H1 (cell line): ENCODE data around the gene KLHL2. TPM values are rescaled to one million over a fixed set of nuclear protein-coding genes. Genes with fewer than 3 reads are reported as not detected.

Experiments
- CTCF ChIA-PET: fragments of 300-600 bp; sonication (Branson Sonifier 250); formaldehyde crosslinking; loops from one replicate; lab custom pipeline; 2021; ENCODE audit not compliant: partially characterized antibody; lab: Charles Lee
- POLR2A ChIA-PET: fragments of 300-600 bp; sonication (Branson Sonifier 250); formaldehyde crosslinking; loops from one replicate; lab custom pipeline; 2021; ENCODE audit warnings: inconsistent platforms; ENCODE audit not compliant: partially characterized antibody; lab: Charles Lee
- DNase-seq, 2 experiments: peaks; one replicate each; pipeline versions ENCODE4 v3.0.0 to v3.0.0-alpha.2; 2010 to 2022; ENCODE audit warnings: low spot score in 2 of 2, low read depth in 1 of 2, mixed read lengths in 1 of 2
- FAIRE-seq: peaks from 2 replicates; lab custom pipeline; 2011; peaks lifted over from hg19 to GRCh38; lab: Jason Lieb, UNC
- H2AFZ ChIP-seq: 2 replicates; pipeline ENCODE4 v1.8.1; 2012; ENCODE audit warnings: low read length, inconsistent platforms
- H2AK5ac ChIP-seq: 2 replicates; pipeline ENCODE4 v1.6.1; 2013; ENCODE audit warnings: low read depth, low read length
- H2BK120ac ChIP-seq: replicated peaks from 2 replicates; pipeline ENCODE3; 2013; ENCODE audit warnings: low read depth, low read length, inconsistent platforms
- H2BK12ac ChIP-seq: 2 replicates; pipeline ENCODE4 v1.6.1; 2013; ENCODE audit warnings: low read depth, low read length
- H2BK15ac ChIP-seq: 2 replicates; pipeline ENCODE4 v1.6.1; 2013; ENCODE audit warnings: low read length
- H2BK20ac ChIP-seq: 2 replicates; pipeline ENCODE4 v1.6.1; 2013; ENCODE audit warnings: low read length
- H2BK5ac ChIP-seq: 2 replicates; pipeline ENCODE4 v1.6.1; 2013; ENCODE audit warnings: low read depth, low read length
- H3K14ac ChIP-seq: 2 replicates; pipeline ENCODE4 v1.6.1; 2013; ENCODE audit warnings: inconsistent platforms; ENCODE audit not compliant: insufficient read length
- H3K18ac ChIP-seq: 2 replicates; pipeline ENCODE4 v1.6.1; 2013; ENCODE audit warnings: low read length; ENCODE audit errors: extremely low read depth
- H3K23ac ChIP-seq: 2 replicates; pipeline ENCODE4 v1.6.1; 2013; ENCODE audit warnings: inconsistent platforms; ENCODE audit not compliant: insufficient read length
- H3K23me2 ChIP-seq: 2 replicates; pipeline ENCODE4 v1.6.1; 2013; ENCODE audit warnings: low read depth, low read length
- H3K27ac ChIP-seq: 2 replicates; pipeline ENCODE4 v1.6.1; 2011; ENCODE audit warnings: low read depth, low read length, inconsistent platforms
- H3K27me3 ChIP-seq, 4 experiments: replicated peaks in 1 of 4; 1 replicate in 1 of 4; 2 replicates in 3 of 4; pipeline versions ENCODE4 v1.6.1 to v1.8.1; 2011 to 2013; ENCODE audit warnings: low read length in 3 of 4, mild to moderate bottlenecking in 3 of 4, inconsistent platforms in 2 of 4, mixed read lengths in 2 of 4, moderate library complexity in 1 of 4; ENCODE audit not compliant: control insufficient read depth in 3 of 4, insufficient read depth in 3 of 4; ENCODE audit errors: extremely low read depth in 1 of 4
- H3K36me3 ChIP-seq, 4 experiments: 2 replicates each; pipeline versions ENCODE4 v1.6.1 to v1.8.1; 2011 to 2013; ENCODE audit warnings: mild to moderate bottlenecking in 4 of 4, low read length in 3 of 4, moderate library complexity in 2 of 4, control low read depth in 1 of 4, inconsistent platforms in 1 of 4; ENCODE audit not compliant: insufficient read depth in 4 of 4, control insufficient read depth in 2 of 4
- H3K4ac ChIP-seq: replicated peaks from 2 replicates; pipeline ENCODE3; 2013; ENCODE audit warnings: low read length, low read depth, mixed read lengths, inconsistent platforms; ENCODE audit not compliant: insufficient read length
- H3K4me1 ChIP-seq, 4 experiments: replicated peaks in 1 of 4; 1 replicate in 1 of 4; 2 replicates in 3 of 4; pipeline versions ENCODE4 v1.6.1 to v1.8.1; 2011 to 2013; ENCODE audit warnings: low read length in 3 of 4, inconsistent platforms in 2 of 4, mixed read lengths in 1 of 4; ENCODE audit not compliant: insufficient read depth in 4 of 4, control insufficient read depth in 3 of 4
- H3K4me2 ChIP-seq, 2 experiments: 2 replicates each; pipeline versions ENCODE4 v1.6.1 to v1.8.1; 2011 to 2013; ENCODE audit warnings: low read depth in 2 of 2, low read length in 2 of 2, control low read depth in 1 of 2, inconsistent platforms in 1 of 2, mild to moderate bottlenecking in 1 of 2; ENCODE audit not compliant: insufficient read depth in 1 of 2
- H3K4me3 ChIP-seq, 4 experiments: fragments of 200-600, 300-600 bp in 1 of 4; sonication (generic), shearing (Covaris generic), sonication (Bioruptor Twin) in 1 of 4; 2 replicates each; pipeline versions ENCODE4 v1.5.1 to v1.8.1; 2011 to 2016; ENCODE audit warnings: low read length in 4 of 4, low read depth in 3 of 4, control low read depth in 2 of 4, inconsistent platforms in 2 of 4, mild to moderate bottlenecking in 2 of 4, mixed read lengths in 1 of 4, moderate library complexity in 1 of 4; ENCODE audit not compliant: insufficient read depth in 2 of 4; ENCODE audit errors: extremely low read depth in 1 of 4
- H3K56ac ChIP-seq: replicated peaks from 2 replicates; pipeline ENCODE3; 2013; ENCODE audit warnings: low read depth, mild to moderate bottlenecking, mixed read lengths, low read length, inconsistent platforms; ENCODE audit not compliant: insufficient read length
- H3K79me1 ChIP-seq: 2 replicates; pipeline ENCODE4 v1.6.1; 2013; ENCODE audit warnings: low read depth, low read length, control low read depth
- H3K79me2 ChIP-seq, 2 experiments: 2 replicates each; pipeline versions ENCODE4 v1.6.1 to v1.8.1; 2012 to 2013; ENCODE audit warnings: low read length in 2 of 2, mild to moderate bottlenecking in 2 of 2, inconsistent platforms in 1 of 2; ENCODE audit not compliant: insufficient read depth in 2 of 2, control insufficient read depth in 1 of 2
- H3K9ac ChIP-seq, 4 experiments: replicated peaks in 1 of 4; 1 replicate in 1 of 4; 2 replicates in 3 of 4; pipeline versions ENCODE4 v1.6.1 to v1.8.1; 2011 to 2013; ENCODE audit warnings: low read depth in 3 of 4, low read length in 3 of 4, control low read depth in 2 of 4, mild to moderate bottlenecking in 2 of 4, moderate library complexity in 2 of 4, inconsistent platforms in 1 of 4; ENCODE audit errors: extremely low read depth in 1 of 4
- H3K9me3 ChIP-seq, 2 experiments: 2 replicates each; pipeline versions ENCODE4 v1.6.1 to v1.8.1; 2012 to 2013; ENCODE audit warnings: mild to moderate bottlenecking in 2 of 2, moderate library complexity in 2 of 2, control low read depth in 1 of 2, inconsistent platforms in 1 of 2, low read depth in 1 of 2, low read length in 1 of 2, mixed read lengths in 1 of 2; ENCODE audit not compliant: insufficient read depth in 2 of 2
- H4K20me1 ChIP-seq, 2 experiments: replicated peaks in 1 of 2; 2 replicates each; pipeline versions ENCODE3 to v1.8.1; 2011 to 2013; ENCODE audit warnings: inconsistent platforms in 2 of 2, low read length in 2 of 2, mild to moderate bottlenecking in 1 of 2; ENCODE audit not compliant: insufficient read depth in 2 of 2, control insufficient read depth in 1 of 2
- H4K5ac ChIP-seq: 2 replicates; pipeline ENCODE4 v1.6.1; 2013; ENCODE audit warnings: low read length, low read depth, mixed read lengths, inconsistent platforms; ENCODE audit not compliant: insufficient read length
- H4K8ac ChIP-seq: 2 replicates; pipeline ENCODE4 v1.8.0; 2013; ENCODE audit warnings: mild to moderate bottlenecking, moderate library complexity, low read length, inconsistent platforms; ENCODE audit not compliant: insufficient read depth; ENCODE audit errors: extremely low read depth
- H4K91ac ChIP-seq: replicated peaks from 2 replicates; pipeline ENCODE3; 2013; ENCODE audit warnings: low read length, mixed read lengths, inconsistent platforms; ENCODE audit not compliant: insufficient read length
- CBX8 ChIP-seq: fragments of 300-800, 300-1000 bp; sonication (generic); IDR thresholded peaks from 2 replicates; pipeline ENCODE4 v1.7.1; 2016; ENCODE audit warnings: low read depth, low read length, borderline replicate concordance
- CHD1 ChIP-seq: IDR thresholded peaks from 2 replicates; pipeline ENCODE4 v1.6.1; 2012; ENCODE audit warnings: low read depth, low read length, improper control_type of control experiment
- GTF2F1 ChIP-seq: IDR thresholded peaks from 2 replicates; pipeline ENCODE4 v1.6.1; 2012; ENCODE audit warnings: low read depth, low read length, improper control_type of control experiment, borderline replicate concordance
- HDAC6 ChIP-seq: IDR thresholded peaks from one replicate; pipeline ENCODE4 v1.7.1; 2012; ENCODE audit warnings: low read depth, mild to moderate bottlenecking, inconsistent platforms, low read length, moderate library complexity
- KDM4A ChIP-seq: IDR thresholded peaks from one replicate; pipeline ENCODE4 v1.7.1; 2012; ENCODE audit warnings: low read depth, mild to moderate bottlenecking, moderate library complexity, low read length, inconsistent platforms; ENCODE audit not compliant: severe bottlenecking
- POLR2A ChIP-seq, 2 experiments: IDR thresholded peaks; 1 replicate in 1 of 2; 2 replicates in 1 of 2; pipeline ENCODE4 v1.6.1; 2011; ENCODE audit warnings: low read depth in 2 of 2, low read length in 2 of 2, mild to moderate bottlenecking in 2 of 2; ENCODE audit errors: control extremely low read depth in 1 of 2
- RBBP5 ChIP-seq: IDR thresholded peaks from 2 replicates; pipeline ENCODE4 v1.7.1; 2012; ENCODE audit warnings: low read depth, mild to moderate bottlenecking, inconsistent platforms, low read length, moderate library complexity, borderline replicate concordance
- RFX5 ChIP-seq: IDR thresholded peaks from 2 replicates; pipeline ENCODE4 v1.6.1; 2011; ENCODE audit warnings: low read depth, low read length, improper control_type of control experiment, borderline replicate concordance
- SAP30 ChIP-seq: fragments of 300-600 bp; sonication (generic); IDR thresholded peaks from 2 replicates; pipeline ENCODE4 v1.7.1; 2012; ENCODE audit warnings: low read length, moderate library complexity, mild to moderate bottlenecking, inconsistent platforms; ENCODE audit not compliant: insufficient read depth, insufficient replicate concordance
- TAF1 ChIP-seq: IDR thresholded peaks from 2 replicates; pipeline ENCODE4 v1.6.1; 2011; ENCODE audit warnings: mild to moderate bottlenecking, low read depth, low read length
- TCF12 ChIP-seq: IDR thresholded peaks from 2 replicates; pipeline ENCODE4 v1.6.1; 2011; ENCODE audit warnings: low read depth, mild to moderate bottlenecking, low read length
- TEAD4 ChIP-seq: IDR thresholded peaks from 2 replicates; pipeline ENCODE4 v1.6.1; 2012; ENCODE audit warnings: low read depth, low read length, inconsistent platforms, mixed read lengths
- WGBS, 2 experiments: shearing (Covaris generic) in 1 of 2; methylation state at CpG; one replicate each; pipeline versions ENCODE4 v1.1.6 to v1.1.7; 2013 to 2015; ENCODE audit warnings: low lambda C conversion rate in 2 of 2, mixed read lengths in 2 of 2, inconsistent platforms in 1 of 2, low coverage in 1 of 2, missing lambda C conversion rate in 1 of 2; ENCODE audit not compliant: insufficient replicate concordance in 2 of 2, insufficient coverage in 1 of 2, insufficient read length in 1 of 2; ENCODE audit errors: extremely low coverage in 1 of 2, missing lambda C conversion rate in 1 of 2; 5-methylcytosine and 5-hydroxymethylcytosine counted together
- polyA plus RNA-seq, 7 experiments: library from polyadenylated mRNA; depleted of rRNA in 3 of 7; stranded (reverse) in 5 of 7; unstranded in 2 of 7; fragments of >200 nt in 5 of 7; fragments of 200-250 nt in 2 of 7; gene quantifications; 1 replicate in 5 of 7; 2 replicates in 1 of 7; 4 replicates in 1 of 7; pipeline versions ENCODE4 v1.2.1 to v1.2.3, GENCODE V29; 2011 to 2013; ENCODE audit warnings: missing spikeins in 2 of 7, mixed read lengths in 2 of 7
- total RNA-seq: library from RNA; stranded (reverse); fragmentation: NEBNext Ultra II Directional; extraction: Animal tissue kit (Norgen Biotek cat#: 25700); gene quantifications from 2 replicates; pipeline ENCODE4 v1.2.1, GENCODE V29; 2021

Gene KLHL2
- total and polyA plus RNA-seq, 2 of the 8 experiments (the other 6 are each of a cell fraction or from before 2014, with no cell fraction given): 5.2 to 12.0 TPM

DNA sequence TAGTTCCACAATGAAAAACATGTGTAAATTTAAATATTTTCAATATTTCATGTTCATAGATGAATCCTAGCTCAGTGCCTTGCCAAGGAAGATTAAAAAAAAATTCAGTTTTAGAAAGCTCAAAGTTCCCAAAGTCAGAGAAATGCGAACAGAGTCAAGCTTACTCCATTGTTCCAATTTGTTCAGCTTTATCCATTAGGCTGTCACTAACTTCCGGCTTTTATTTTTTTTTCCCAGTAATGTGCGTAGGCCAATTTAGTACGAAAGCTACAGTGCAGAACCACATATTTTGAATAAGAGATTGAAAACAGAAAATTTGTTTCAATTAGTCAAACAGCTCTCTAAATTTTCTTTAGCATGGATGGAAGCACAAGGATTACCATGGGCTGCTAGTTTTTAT lies 23.1 kb upstream of the KLHL2 start:
- H4K8ac ChIP-seq: no peak overlapping the region
- no peak overlapping the region for H3K4me3 ChIP-seq
- ChIA-PET CTCF (no interaction called here), POLR2A (no interaction called here)
- no peaks in the 10 kb centered on the region for H3K23me2 ChIP-seq
- H4K5ac ChIP-seq: no peak overlapping the region
- no peaks in the 10 kb centered on the region for H3K4me1 ChIP-seq
- FAIRE-seq (no peak), DNase-seq (no peak)
- H3K18ac ChIP-seq: no peak overlapping the region
- H2BK5ac ChIP-seq: no peak overlapping the region
- no peak overlapping the region for H2BK15ac ChIP-seq
- no peaks in the 10 kb centered on the region for H3K79me2 ChIP-seq
- H2BK120ac ChIP-seq: no peak overlapping the region
- no peak overlapping the region for H3K4ac ChIP-seq
- no peak overlapping the region for H3K4me2 ChIP-seq
- no peak overlapping the region for H2BK20ac ChIP-seq
- no peak overlapping the region for H3K23ac ChIP-seq
- no peak overlapping the region for H3K27ac ChIP-seq
- WGBS, 2 experiments: 92% methylated on average over 4 of the region's 4 CpGs; no CpG with 5 or more reads in 1 of the 2 experiments
- no peak overlapping the region for H3K14ac ChIP-seq
- no peaks in the 10 kb centered on the region for H3K79me1 ChIP-seq
- no peak for TF ChIP-seq HDAC6
- no peak for TF ChIP-seq TEAD4
- TF ChIP-seq RFX5: no peak
- TF ChIP-seq POLR2A (IDR thresholded peaks at IDR 0.05; ENCODE audit: control extremely low read depth in 1 of 2, low read depth in 2 of 2, low read length in 2 of 2): no peak
- no peak for TF ChIP-seq CHD1
- no peak for TF ChIP-seq GTF2F1
- no peak for TF ChIP-seq TAF1
- TF ChIP-seq SAP30: no peak
- TF ChIP-seq KDM4A: no peak
- TF ChIP-seq CBX8: no peak
- no peak for TF ChIP-seq RBBP5
- TF ChIP-seq TCF12: no peak
- TF ChIP-seq, all 59 proteins: peak for 0
- H2AFZ ChIP-seq: no peak overlapping the region
- no peaks in the 10 kb centered on the region for H4K20me1 ChIP-seq
- no peaks in the 10 kb centered on the region for H3K36me3 ChIP-seq
- H4K91ac ChIP-seq: no peak overlapping the region
- no peak overlapping the region for H2BK12ac ChIP-seq
- H3K27me3 ChIP-seq: no peaks in the 10 kb centered on the region
- no peak overlapping the region for H3K56ac ChIP-seq
- H3K9me3 ChIP-seq: no peaks in the 10 kb centered on the region
- H2AK5ac ChIP-seq: no peak overlapping the region
- H3K9ac ChIP-seq: no peak overlapping the region
